ENCODE results near the gene SPATA20.
A peak's percentile ranks its signal among the peaks of the same experiment; 100 is the strongest.

SPATA20 gene

DNA sequence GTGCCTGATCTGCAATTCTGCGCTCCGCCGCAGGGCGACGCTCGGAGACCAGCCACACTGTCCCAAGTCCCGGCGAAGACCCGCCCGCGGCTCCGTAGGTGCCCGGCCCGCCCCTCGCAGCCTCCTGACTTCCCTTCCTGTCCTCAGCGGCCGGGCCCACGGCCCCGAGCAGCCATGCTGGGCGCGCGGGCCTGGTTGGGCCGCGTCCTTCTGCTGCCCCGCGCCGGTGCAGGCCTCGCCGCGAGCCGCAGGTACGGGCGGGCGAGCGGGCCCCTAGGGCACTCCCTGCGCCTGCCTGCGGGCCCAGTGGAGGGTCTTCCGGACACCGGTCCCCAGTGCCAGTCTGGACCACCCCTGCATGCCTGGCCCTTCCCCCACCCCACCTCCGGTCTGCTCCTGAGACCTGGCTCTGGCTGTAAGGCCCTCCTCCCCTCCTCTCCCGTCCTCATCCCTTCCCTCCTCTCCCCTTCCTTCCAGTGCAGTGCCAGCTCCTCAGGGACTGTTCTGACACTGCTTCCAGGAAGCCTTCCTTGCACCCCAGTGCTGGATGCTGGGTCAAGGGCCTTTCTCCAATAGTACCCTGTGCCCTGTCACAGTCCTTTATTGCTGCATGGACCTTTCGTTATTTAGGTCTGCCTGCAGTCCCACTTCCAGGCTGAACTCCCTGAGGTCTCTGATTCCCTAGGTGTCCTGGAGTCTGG lies at the start of gene SPATA20:
Gene SPATA20 (plus strand): TSS at position 140 of the 701 bp plus-strand sequence. CDS start 35 bp downstream, at position 175.
- DNase-seq (ENCODE audit: low read depth) = peak; percentile 62

DNA sequence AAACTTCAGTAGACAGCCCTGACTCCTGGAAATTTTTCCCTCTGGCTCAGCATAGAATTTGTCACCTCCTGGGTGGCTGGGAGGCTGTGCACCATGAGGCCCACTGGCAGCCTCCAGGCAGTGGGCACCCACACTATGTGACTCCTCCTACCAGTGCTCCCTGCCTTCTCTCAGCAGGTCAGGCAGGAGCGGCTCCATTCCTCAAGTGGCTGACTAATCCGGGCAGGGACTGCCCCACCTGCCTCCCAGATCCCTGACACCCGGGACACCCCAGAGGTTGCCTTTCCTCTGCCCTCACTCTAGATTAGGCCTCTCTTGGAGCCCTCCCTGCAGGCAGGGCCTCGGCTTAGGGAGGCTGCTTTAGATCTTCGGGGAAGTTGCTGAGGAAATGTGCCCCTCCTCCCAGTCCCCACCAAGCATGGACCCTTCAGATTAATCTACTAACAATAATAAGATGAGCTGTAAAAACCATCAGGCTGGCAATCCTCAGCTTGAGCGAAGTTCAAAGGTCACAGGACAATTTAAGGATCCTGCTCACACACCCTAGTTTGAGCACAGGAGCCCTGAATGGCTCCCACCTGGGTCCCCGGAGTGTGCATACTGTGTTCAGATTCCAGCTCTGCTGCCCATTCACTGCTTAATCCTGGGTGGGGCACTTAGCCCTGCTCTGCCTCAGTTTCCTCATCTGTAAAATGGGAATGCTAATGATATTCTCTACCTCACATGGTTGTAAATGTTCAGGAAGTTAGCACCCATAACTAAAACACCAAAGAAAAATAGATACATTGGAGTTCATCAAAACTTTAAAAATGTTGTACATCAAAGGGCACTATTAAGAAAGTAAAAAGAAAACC lies 48.7 kb upstream of the SPATA20 start:
- DNase-seq (ENCODE audit: low read depth) = no peak

DNA sequence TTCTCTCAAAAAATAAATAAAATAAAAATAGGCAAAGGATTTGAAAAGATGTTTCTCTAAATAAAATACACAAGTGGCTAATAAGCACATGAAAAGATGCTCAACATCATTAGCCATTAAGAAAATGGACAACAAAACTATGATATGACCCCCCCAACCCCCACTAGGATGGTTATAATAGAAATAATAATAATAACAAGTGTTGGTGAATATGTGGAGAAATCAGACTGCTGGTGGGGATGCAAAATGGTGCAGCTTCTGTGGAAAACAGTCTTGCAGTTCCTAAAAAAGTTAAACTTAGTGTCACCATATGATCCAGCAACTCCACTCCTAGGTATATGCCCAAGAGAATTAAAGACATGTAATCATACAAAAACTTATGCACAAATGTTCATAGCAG lies 47.7 kb upstream of the SPATA20 start:
- DNase-seq (ENCODE audit: low read depth) = no peak

DNA sequence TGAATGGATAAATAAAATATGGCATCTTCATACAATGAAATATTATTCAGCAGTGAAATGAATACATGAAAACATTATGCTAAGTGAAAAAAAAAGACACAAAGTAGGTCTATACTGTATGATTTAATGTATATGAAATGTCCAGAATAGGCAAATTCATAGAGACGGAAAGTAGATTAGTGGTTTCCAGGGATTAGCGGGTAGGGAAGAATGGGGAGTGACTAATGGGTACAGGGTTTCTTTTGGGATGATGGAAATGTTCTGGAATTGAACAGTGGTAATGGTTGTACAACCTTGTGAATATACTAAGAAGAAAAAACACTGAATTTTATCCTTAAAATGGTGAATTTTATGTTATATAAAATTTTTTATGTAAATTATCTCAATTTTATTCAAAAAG lies 47.3 kb upstream of the SPATA20 start:
- no peak for DNase-seq (ENCODE audit: low read depth)

DNA sequence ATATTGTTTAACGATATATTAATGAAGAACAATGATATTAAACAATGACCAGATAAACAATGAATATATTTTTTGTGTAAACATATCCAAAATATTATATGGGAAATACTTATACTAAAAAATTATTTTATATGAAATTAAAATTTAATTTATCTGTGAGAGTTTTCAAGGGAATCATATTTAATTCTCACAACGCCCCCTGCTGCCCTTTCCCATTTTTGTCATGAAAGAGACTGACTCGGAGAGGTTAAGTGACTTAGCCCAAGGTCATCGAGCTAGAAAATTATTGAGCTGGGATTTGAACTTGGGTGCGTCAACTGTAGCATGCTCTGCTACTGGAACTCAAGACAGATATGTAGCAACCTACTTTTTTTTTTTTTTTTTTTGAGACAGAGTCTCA lies 45.9 kb upstream of the SPATA20 start:
- no peak for DNase-seq (ENCODE audit: low read depth)

DNA sequence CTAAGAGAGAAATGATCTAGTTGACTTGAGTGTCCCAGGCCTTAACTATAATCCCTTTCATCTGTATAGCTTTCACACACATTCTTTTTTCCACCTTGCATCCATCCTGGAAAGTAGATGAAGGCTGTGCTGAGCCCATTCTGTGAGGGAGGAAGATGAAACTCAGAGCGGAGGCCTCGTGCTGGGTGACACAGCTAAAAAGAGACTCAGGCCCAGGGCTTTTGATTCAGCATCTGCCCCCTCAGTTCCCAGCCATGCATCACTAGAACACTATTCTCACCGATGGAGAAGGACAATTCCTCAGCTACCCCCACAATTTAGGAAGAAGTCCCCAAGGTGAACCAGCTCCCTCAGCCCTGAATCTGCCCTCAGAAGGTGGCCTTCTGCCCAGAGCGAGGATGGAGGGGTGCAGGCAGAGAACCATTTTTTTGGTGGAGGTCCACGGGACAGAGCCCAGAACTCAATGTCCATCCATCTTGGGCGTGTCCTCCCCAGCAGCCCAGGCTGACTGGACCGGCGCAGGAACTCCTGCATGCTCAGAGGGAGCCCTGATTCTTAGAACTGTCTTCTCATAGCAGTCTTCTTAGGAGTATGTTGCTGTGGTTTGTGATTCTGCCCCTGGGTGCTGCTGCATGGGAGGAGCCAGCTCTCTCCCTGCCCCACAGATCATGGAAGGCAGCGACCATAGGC lies 44.5 kb upstream of the SPATA20 start:
- DNase-seq (ENCODE audit: low read depth) = no peak

DNA sequence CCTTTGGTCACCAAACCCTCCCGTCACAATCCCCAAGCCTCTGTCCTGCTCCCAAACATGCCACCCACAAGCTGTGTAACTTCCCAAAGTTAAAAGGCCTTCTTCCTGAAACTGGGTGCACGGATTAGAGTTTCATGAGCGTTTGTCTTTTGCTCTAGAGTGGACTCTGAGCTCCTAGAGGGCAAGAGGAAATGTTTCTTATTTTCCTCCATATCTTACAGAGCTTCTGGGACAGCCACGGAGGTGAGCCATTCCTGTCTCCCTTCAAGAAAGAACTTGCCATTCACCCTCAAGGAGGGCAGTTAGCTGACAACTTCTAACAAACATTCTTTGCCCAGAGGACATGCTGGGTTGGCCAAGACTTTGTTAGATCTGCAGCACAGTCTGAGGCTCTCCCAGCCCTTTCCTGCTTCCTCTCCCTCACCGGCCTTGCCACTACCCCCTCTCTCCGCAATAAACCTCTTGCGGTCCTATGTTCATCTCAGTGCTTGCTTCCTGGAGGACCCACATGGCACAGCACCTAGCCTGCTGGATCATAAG lies 41.3 kb upstream of the SPATA20 start:
- no peak for DNase-seq (ENCODE audit: low read depth)

DNA sequence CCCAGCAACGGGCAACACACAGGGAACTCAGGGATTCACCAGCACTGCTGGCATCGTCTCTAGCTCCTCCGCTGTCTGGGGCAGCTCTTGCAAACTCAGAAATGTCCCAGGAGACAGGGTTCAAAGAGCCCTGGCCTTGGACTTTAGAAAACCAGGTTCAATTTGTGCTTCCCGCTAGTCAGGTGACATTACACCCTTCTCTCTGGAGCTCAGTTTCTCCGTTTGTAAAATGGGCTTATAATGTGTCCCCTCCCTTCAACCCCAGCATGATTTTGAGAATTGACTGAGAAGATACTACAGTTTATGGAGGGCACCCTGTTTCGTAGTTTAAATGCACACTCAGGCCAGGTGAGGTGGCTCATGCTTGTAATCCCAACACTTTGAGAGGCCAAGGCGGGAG lies 40.7 kb upstream of the SPATA20 start:
- no peak for DNase-seq (ENCODE audit: low read depth)

DNA sequence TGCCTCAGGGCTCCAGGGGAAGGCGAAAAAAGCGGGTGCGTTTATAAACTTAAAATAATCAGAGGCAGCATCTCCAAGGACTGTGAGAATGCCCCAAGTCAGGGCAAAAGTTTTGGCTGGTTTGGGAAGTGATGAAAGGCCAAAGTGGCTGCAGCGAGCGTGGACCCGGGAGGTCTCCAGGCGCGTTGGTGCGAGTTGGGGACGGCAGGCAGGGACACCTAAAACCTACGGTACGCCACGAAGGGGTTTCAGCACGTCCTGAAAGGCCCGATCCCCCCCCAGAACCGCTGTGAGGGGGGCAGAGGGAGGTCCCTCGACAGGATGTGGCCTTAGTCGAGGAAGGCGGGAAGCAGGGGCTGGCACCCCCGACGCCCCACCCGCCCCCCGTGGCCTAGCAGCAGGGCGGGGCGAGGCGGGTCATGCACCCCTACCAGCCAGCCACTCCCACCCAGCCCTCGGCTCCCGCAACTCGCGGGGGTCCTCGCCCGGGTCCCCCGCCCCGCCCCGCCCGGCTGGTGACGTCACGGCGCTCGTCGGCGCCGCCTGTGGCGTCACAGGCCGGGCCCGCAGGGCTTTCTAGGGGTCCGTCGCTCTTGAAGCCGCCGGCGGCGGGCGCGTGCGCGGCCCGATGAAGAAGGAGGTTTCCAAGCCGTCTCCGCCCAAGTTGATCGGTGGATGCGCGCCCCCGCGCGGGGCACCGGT lies 39.0 kb upstream of the SPATA20 start, which contains the start of gene MYCBPAP:
Gene MYCBPAP (plus strand): TSS at position 569 of the 702 bp plus-strand sequence. CDS start 236 bp downstream, outside the sequence.
- DNase-seq (ENCODE audit: low read depth) = peak; percentile 70

DNA sequence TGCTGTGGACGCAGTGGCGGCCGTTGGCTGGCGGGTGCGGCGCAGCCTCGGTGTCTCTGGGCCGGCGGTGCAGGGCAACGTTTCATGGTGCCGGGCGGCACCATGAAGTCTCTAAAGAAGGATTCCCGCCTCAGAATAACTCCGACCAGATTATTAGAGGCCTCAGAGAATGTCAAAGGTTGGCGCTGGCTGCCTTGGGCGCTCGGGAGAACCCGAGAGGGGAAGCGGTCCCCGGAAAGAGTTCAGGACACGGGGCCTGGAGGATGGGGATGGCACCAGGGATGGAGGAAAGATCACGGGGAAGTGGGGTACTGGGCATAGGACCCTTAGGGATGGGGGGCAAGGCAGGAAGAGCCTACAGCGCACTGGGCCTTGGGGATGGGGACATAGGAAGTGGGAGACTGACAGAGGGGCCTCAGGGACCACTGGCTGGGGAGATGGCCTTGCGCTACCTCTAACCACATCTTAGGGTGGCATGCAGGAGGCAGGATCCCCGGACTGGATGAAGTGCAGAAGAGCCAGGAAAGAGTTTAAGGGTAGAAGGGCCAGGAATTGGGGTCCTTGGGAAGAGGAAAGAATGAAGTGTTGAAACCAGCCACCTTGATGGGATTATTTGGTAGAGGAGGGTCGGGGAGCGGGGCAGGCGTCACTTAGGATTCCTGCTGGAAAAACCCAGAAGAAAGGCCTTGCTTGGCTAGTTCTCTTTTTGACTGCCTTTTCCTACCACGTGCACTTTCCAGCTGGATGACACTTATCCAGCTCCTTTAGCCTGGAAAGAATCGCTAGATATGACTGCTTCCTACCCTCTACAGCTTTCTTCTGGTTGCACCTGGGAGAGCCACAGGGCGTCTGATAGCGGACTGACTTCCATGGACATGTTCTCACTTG lies 38.2 kb upstream of the SPATA20 start:
- DNase-seq (ENCODE audit: low read depth) = no peak

DNA sequence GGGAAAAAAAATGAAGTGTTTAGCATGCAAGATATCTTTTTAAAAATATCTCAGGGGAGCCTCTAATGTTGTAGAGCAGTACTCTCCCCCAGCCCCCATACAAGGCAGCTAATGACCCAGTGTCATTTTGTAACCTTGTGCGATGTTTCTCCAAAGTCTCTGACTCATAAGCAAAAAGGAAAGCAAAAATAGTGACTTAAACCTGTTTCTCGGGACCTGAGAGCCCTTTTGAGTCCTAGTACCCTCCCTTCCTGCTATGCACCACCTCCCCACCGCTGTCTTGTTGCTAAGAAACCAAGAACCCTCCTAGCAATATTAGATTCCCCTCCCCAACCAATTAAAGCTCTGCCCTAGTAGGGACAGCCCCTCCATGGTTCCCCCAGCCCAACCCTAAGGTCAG lies 35.9 kb upstream of the SPATA20 start:
- peak; percentile 29 for DNase-seq (ENCODE audit: low read depth)

DNA sequence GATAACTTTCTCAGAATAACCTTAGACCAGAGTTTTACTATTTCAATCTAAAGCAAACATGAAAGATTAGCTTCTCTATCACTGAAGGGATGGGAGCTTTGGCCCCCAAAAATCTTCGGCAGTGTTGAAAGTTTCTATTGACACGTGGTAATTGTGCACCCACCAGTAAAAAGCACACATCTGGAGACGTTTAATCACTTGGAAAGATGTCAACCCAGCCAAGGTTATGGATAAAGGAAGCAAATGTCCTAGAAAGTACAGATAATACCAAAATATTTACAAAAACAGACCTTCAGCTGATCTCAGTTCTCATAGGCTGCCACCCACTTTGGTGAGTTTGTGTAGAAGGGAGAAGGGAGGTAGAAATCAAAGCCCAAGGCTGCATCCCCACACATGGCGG lies 33.5 kb upstream of the SPATA20 start:
- DNase-seq (ENCODE audit: low read depth) = no peak

DNA sequence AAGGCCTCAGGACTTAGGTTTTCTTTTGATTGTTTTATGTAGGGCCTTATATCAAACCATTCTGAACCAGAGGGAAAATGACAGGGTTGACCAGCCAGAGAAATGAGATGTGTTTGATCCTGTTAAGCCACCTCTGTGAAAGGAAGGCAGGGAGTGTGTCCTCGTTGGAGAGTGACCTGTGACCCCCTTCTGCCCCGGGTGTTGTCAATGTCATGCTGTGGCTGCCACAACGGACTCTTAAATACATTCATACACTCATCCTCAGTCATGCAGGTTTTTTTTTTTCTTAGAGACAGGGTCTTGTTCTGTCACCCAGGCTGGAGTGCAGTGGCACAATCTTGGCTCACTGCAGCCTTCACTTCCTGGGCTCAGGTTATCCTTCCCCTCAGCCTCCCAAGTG lies 32.6 kb upstream of the SPATA20 start:
- DNase-seq (ENCODE audit: low read depth) = no peak

DNA sequence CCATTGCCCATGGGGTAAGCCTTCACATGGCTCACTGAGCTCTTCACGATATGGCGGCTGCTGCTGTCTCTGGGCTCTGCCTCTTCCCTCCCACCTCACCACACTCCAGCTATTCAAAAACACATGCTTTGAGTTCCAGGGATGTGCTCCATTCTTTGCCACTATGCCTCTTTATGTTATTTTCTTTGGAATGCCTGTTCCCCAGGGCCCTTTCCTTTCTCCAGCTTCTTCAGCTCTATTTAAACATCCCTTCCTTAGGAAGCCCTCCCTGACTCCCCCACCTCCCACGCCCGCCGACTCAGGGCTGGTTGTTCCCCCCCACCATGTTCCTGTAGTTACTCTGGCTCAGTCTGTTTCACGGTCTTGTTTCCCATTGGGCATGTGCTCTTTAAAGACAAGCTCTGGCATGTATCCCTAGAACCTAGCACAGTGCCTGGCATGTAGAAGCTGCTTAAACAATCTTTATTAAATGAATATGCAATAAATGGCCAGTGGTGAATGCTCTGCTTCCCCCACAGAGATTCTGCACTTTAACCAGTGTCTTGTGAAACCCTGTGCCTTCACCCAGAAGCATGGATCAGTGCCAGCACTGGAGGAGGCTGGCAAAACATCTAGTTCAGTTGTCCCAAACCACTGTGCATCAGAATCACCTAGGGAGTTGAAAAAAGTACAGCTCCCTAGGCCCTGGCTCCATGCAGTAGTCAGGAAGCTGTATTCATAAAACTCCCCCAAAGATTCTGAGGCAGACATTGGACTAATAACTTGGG lies 31.9 kb upstream of the SPATA20 start:
- DNase-seq (ENCODE audit: low read depth) = no peak

DNA sequence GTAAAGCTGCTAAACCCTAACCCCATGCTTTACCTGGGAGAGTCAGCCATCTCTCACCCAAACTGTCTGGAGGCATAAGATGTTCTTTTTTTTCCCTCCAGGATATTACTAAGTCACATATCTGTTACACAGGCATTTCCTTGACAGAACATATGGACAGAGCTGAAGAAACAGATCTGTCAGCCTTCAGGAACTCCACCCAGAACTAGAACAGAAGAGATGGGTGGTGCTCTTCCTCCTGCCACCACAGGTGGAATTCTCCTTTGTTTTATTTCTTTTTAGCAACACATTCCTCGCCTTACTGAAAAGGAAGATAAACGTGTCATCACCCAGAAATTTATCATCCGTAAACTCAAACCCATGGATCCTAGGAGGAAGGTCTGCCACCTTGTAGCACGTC lies 30.0 kb upstream of the SPATA20 start:
- no peak for DNase-seq (ENCODE audit: low read depth)

DNA sequence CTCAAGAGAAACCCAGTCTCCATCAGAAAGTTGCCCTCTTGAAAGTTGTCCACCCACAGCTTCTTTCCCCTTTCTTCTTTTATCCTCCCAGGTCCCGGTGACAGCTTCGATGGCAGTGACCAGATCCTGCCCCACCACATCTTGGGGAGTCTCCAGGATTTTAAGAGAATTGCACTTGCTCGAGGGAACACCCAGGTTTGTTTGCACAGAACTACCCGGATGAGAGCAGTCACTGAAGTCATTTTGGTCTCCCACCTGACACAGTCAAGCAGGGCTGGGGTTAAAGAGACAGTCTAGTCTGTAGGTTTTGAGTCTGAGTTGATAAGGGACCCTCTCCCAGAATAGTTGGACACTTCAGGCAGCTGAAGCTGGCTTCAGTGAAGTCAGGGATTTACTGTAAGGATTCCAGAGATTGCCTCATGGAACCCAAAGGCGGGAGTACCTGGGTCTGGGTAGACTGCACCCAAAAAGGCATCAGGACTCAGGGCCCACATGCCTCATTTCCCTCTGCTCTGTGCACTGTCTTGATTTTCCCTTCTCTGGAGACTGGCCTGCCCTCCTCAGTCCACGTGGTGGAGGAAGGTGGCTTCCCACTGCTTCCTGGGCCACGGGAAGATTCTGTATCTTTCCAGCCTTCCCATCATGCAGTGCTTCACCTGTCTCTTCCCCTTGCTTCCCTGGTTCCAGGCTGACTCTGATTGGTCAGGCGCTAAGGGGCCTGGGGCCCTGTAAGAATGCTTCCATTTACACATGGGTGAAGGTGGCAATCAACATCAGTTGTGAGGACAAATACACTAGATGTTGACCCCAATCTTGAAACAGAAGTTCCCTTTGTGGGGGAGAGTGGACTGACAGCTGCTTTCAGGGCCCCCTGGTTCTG lies 29.2 kb upstream of the SPATA20 start:
- DNase-seq (ENCODE audit: low read depth) = no peak

DNA sequence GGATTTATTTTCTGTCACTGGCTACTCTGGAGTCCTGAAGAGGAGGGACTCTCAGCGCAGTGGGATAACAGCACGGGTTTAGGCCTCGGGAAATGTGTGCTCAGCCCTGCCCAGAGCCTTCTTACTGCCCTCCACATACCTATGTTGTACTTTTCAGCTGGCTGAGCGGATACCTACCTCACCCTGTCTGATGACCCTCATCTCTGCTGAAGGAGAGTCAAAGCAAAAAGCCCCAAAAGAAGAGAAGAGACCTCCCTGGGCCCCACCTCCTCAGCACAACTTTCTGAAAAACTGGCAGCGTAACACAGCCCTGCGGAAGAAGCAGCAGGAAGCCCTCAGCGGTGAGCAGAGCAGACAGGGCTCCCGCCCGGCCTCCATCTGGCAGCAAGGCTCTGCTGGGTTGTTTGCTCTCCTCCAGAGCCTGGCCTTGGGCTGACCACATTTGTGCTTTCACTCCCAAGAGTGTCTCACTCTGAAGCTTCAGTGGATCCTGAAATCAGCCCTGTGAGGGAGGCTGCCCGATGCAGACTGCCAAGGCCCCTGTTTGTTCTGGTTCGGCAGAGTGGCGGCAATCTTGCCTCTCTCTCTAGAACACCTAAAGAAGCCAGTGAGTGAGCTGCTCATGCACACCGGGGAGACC lies 28.5 kb upstream of the SPATA20 start:
- DNase-seq (ENCODE audit: low read depth) = no peak

DNA sequence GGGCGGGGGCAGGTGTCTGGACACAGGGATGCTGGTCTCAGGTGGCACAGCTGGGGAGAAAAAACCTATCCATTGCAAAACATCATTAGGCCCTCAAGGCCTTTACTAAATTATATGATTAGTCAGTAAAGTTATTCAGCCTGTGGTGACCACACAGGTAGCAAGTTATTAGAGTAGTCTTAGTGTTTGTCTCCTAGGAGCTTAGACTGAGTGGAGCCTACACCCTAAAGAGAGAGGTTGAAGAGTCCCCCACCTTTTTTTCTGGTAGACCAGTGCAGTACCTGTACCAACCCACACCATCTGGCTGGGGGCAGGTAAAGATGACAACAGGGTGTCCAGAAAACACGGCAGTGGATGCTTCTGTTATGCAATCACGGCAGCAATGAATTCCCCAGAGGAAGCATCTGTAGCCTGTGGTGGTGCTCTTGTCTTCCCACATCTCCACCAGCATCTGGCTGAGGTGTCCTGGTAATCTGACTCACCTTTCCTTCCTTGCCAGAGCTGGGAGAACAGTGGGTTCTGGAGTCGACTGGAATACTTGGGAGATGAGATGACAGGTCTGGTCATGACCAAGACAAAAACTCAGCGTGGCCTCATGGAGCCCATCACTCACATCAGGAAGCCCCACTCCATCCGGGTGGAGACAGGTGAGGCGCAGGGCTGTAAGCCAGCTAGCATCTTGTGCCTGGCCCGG lies 27.7 kb upstream of the SPATA20 start:
- DNase-seq (ENCODE audit: low read depth) = no peak
